Activated naive CD4-positive, alpha-beta T cell treated with anti-CD3 and anti-CD28 coated beads, Interleukin-2, amount 10 ng/mL, durations not matched to agents 7 days and 5 days (primary cell): ENCODE results near the gene LRBA.

Experiments used
- CTCF ChIA-PET: fragments of 350-600 bp; sonication (Branson Sonifier 250); formaldehyde crosslinking; loops from one replicate; lab custom pipeline; 2021; ENCODE audit warnings: antibody characterized with exemption; lab: Charles Lee
- DNase-seq: peaks from one replicate; pipeline ENCODE4 v3.0.0-alpha.2; 2020
- H3K27ac Mint-ChIP-seq: one replicate; pipeline ENCODE4 v1.8.0; 2021; ENCODE audit warnings: mild to moderate bottlenecking, moderate library complexity, mixed read lengths
- H3K27me3 Mint-ChIP-seq: one replicate; pipeline ENCODE4 v1.8.0; 2021; ENCODE audit warnings: mild to moderate bottlenecking, mixed read lengths
- H3K36me3 Mint-ChIP-seq: one replicate; pipeline ENCODE4 v1.8.0; 2021; ENCODE audit warnings: mixed read lengths
- H3K4me1 Mint-ChIP-seq: one replicate; pipeline ENCODE4 v1.8.0; 2021; ENCODE audit warnings: mixed read lengths
- H3K4me3 Mint-ChIP-seq: one replicate; pipeline ENCODE4 v1.8.0; 2021; ENCODE audit warnings: mild to moderate bottlenecking, moderate library complexity, mixed read lengths
- H3K9me3 Mint-ChIP-seq: one replicate; pipeline ENCODE4 v1.8.0; 2021; ENCODE audit warnings: mixed read lengths

LRBA gene

GRCh38 chr4:150256841-150257730 lies 758.0 kb downstream of the LRBA start:
- Mint-ChIP-seq H3K4me1 (no peaks in the 10 kb centered on the region), H3K36me3 (no peaks in the 10 kb centered on the region), H3K27me3 (peaks cover 4% of the 10 kb centered on the region), H3K4me3 (no peak overlapping the region), H3K9me3 (no peaks in the 10 kb centered on the region), H3K27ac (no peak overlapping the region)
- CTCF ChIA-PET, result no interaction called here
- DNase-seq, result no peak

GRCh38 chr4:150256225-150256620 lies 758.9 kb downstream of the LRBA start:
- H3K27ac Mint-ChIP-seq, result no peak overlapping the region

GRCh38 chr4:150255610-150256224 lies 759.4 kb downstream of the LRBA start:
- peaks cover 4% of the 10 kb centered on the region for H3K27me3 Mint-ChIP-seq
- no peaks in the 10 kb centered on the region for H3K9me3 Mint-ChIP-seq
- H3K36me3 Mint-ChIP-seq, result no peaks in the 10 kb centered on the region
- DNase-seq, result no peak
- no peak overlapping the region for H3K27ac Mint-ChIP-seq
- CTCF ChIA-PET, result interaction anchor here (1.3 kb wide), 1 partner anchor 13 kb away, joined by 8 read pairs; no protein-coding TSS in a partner anchor
- H3K4me1 Mint-ChIP-seq, result no peaks in the 10 kb centered on the region
- no peak overlapping the region for H3K4me3 Mint-ChIP-seq

More at GRCh38 chr4:150256225-150256620, 758.9 kb downstream of the LRBA start:
- Mint-ChIP-seq H3K36me3 (no peaks in the 10 kb centered on the region), H3K27me3 (peaks cover 4% of the 10 kb centered on the region), H3K4me1 (no peaks in the 10 kb centered on the region), H3K4me3 (no peak overlapping the region), H3K9me3 (no peaks in the 10 kb centered on the region)
- no peak for DNase-seq
- CTCF ChIA-PET, result no interaction called here

GRCh38 chr4:150253965-150254630 lies 761.0 kb downstream of the LRBA start:
- DNase-seq, result no peak
- H3K27ac Mint-ChIP-seq, result no peak overlapping the region
- no peaks in the 10 kb centered on the region for H3K4me1 Mint-ChIP-seq
- peaks cover 4% of the 10 kb centered on the region for H3K27me3 Mint-ChIP-seq
- H3K36me3 Mint-ChIP-seq, result no peaks in the 10 kb centered on the region
- H3K4me3 Mint-ChIP-seq, result no peak overlapping the region
- CTCF ChIA-PET, result no interaction called here
- H3K9me3 Mint-ChIP-seq, result no peaks in the 10 kb centered on the region

GRCh38 chr4:150253416-150253815 lies 761.7 kb downstream of the LRBA start:
- no peaks in the 10 kb centered on the region for H3K9me3 Mint-ChIP-seq
- no peaks in the 10 kb centered on the region for H3K36me3 Mint-ChIP-seq
- H3K27me3 Mint-ChIP-seq, result peaks cover 4% of the 10 kb centered on the region
- no peak for DNase-seq
- no peak overlapping the region for H3K4me3 Mint-ChIP-seq
- no peaks in the 10 kb centered on the region for H3K4me1 Mint-ChIP-seq
- CTCF ChIA-PET, result no interaction called here
- no peak overlapping the region for H3K27ac Mint-ChIP-seq

GRCh38 chr4:150252741-150253140 lies 762.3 kb downstream of the LRBA start:
- Mint-ChIP-seq H3K27ac (no peak overlapping the region), H3K4me3 (no peak overlapping the region), H3K27me3 (peaks cover 4% of the 10 kb centered on the region), H3K4me1 (no peaks in the 10 kb centered on the region), H3K9me3 (no peaks in the 10 kb centered on the region), H3K36me3 (no peaks in the 10 kb centered on the region)
- CTCF ChIA-PET, result no interaction called here
- DNase-seq, result no peak

- H3K9me3 Mint-ChIP-seq, result no peaks in the 10 kb centered on the region
- no peak for DNase-seq
- no peaks in the 10 kb centered on the region for H3K4me1 Mint-ChIP-seq
- no peaks in the 10 kb centered on the region for H3K36me3 Mint-ChIP-seq
- H3K4me3 Mint-ChIP-seq, result no peak overlapping the region
- H3K27ac Mint-ChIP-seq, result no peak overlapping the region
- peaks cover 4% of the 10 kb centered on the region for H3K27me3 Mint-ChIP-seq
- CTCF ChIA-PET, result no interaction called here
These were observed 762.8 kb downstream of the LRBA start for GRCh38 chr4:150252306-150252705.

GRCh38 chr4:150251752-150252190 lies 763.3 kb downstream of the LRBA start:
- Mint-ChIP-seq H3K4me3 (no peak overlapping the region), H3K27me3 (peaks cover 4% of the 10 kb centered on the region), H3K27ac (no peak overlapping the region), H3K9me3 (no peaks in the 10 kb centered on the region), H3K4me1 (no peaks in the 10 kb centered on the region), H3K36me3 (no peaks in the 10 kb centered on the region)
- no peak for DNase-seq
- CTCF ChIA-PET, result no interaction called here

GRCh38 chr4:150250998-150251651 lies 764.0 kb downstream of the LRBA start:
- Mint-ChIP-seq H3K27ac (no peak overlapping the region), H3K27me3 (peaks cover 4% of the 10 kb centered on the region), H3K4me1 (no peaks in the 10 kb centered on the region), H3K36me3 (no peaks in the 10 kb centered on the region), H3K9me3 (no peaks in the 10 kb centered on the region), H3K4me3 (no peak overlapping the region)
- CTCF ChIA-PET, result no interaction called here
- DNase-seq, result no peak

GRCh38 chr4:150250293-150250997 lies 764.6 kb downstream of the LRBA start:
- H3K36me3 Mint-ChIP-seq, result no peaks in the 10 kb centered on the region
- CTCF ChIA-PET, result no interaction called here
- no peak overlapping the region for H3K4me3 Mint-ChIP-seq
- no peak overlapping the region for H3K27ac Mint-ChIP-seq
- peaks cover 4% of the 10 kb centered on the region for H3K27me3 Mint-ChIP-seq
- no peak for DNase-seq
- no peaks in the 10 kb centered on the region for H3K4me1 Mint-ChIP-seq
- no peaks in the 10 kb centered on the region for H3K9me3 Mint-ChIP-seq

GRCh38 chr4:150248181-150248580 lies 766.9 kb downstream of the LRBA start:
- CTCF ChIA-PET, result no interaction called here
- Mint-ChIP-seq H3K9me3 (no peaks in the 10 kb centered on the region), H3K4me3 (no peak overlapping the region), H3K36me3 (no peaks in the 10 kb centered on the region), H3K27me3 (peaks cover 3% of the 10 kb centered on the region), H3K4me1 (no peaks in the 10 kb centered on the region), H3K27ac (no peak overlapping the region)
- no peak for DNase-seq

- Mint-ChIP-seq H3K4me1 (no peaks in the 10 kb centered on the region), H3K27me3 (peaks cover 9% of the 10 kb centered on the region), H3K27ac (no peak overlapping the region), H3K4me3 (no peak overlapping the region), H3K9me3 (no peaks in the 10 kb centered on the region), H3K36me3 (no peaks in the 10 kb centered on the region)
- CTCF ChIA-PET, result interaction anchor here (0.9 kb wide), 1 partner anchor 620 kb away, joined by 3 read pairs; no protein-coding TSS in a partner anchor
- DNase-seq, result no peak
These were observed 767.9 kb downstream of the LRBA start for GRCh38 chr4:150247184-150247583.

GRCh38 chr4:150244600-150244999 lies 770.5 kb downstream of the LRBA start:
- Mint-ChIP-seq H3K27ac (no peak overlapping the region), H3K9me3 (no peaks in the 10 kb centered on the region), H3K4me3 (no peak overlapping the region), H3K36me3 (no peaks in the 10 kb centered on the region), H3K27me3 (peaks cover 9% of the 10 kb centered on the region), H3K4me1 (no peaks in the 10 kb centered on the region)
- no peak for DNase-seq
- CTCF ChIA-PET, result interaction anchor here (0.9 to 2.6 kb wide), 5 partner anchors 14 to 622 kb away, joined by 3 to 12 read pairs (median 3); no protein-coding TSS in a partner anchor
